ENCODE results near the gene C12orf54. TPM values are rescaled to one million over a fixed set of nuclear protein-coding genes. Genes with fewer than 3 reads are reported as not detected.
A peak's percentile ranks its signal among the peaks of the same experiment; 100 is the strongest.
"Not testable (repeated sequence)": the region's sequence is repeated elsewhere in the genome, so short reads cannot be mapped to it uniquely, and the experiment has no call there.

Gene C12orf54
- total RNA-seq, 1 donor from 2014 or later = not detected

GRCh38 chr12:48447755-48448154, 34.5 kb upstream of the C12orf54 start:
- DNase-seq (ENCODE audit: low read depth, low spot score) = no peak

GRCh38 chr12:48451372-48451771, 30.9 kb upstream of the C12orf54 start:
- Mint-ChIP-seq H3K36me3 (ENCODE audit: low read depth) (peaks cover 5% of the 10 kb centered on the region), H3K27ac (ENCODE audit: unreplicated experiment) (no peak overlapping the region), H3K27me3 (ENCODE audit: low read depth) (no peaks in the 10 kb centered on the region), H3K9me3 (peaks cover 11% of the 10 kb centered on the region), H3K4me3 (no peak overlapping the region), H3K4me1 (peaks cover 10% of the 10 kb centered on the region)
- DNase-seq (ENCODE audit: low read depth, low spot score) = no peak
- TF ChIP-seq CTCF (conservative IDR thresholded peaks at IDR 0.05) = no peak

More at GRCh38 chr12:48447755-48448154, 34.5 kb upstream of the C12orf54 start:
- Mint-ChIP-seq H3K36me3 (ENCODE audit: low read depth) (peaks cover 5% of the 10 kb centered on the region), H3K4me3 (no peak overlapping the region), H3K27me3 (ENCODE audit: low read depth) (no peaks in the 10 kb centered on the region), H3K27ac (ENCODE audit: unreplicated experiment) (no peak overlapping the region), H3K9me3 (peaks cover 8% of the 10 kb centered on the region), H3K4me1 (peaks cover 37% of the 10 kb centered on the region)
- TF ChIP-seq CTCF (conservative IDR thresholded peaks at IDR 0.05) = no peak

- not testable (repeated sequence) for H3K4me1 Mint-ChIP-seq; H3K27ac Mint-ChIP-seq (ENCODE audit: unreplicated experiment); H3K27me3 Mint-ChIP-seq (ENCODE audit: low read depth); H3K4me3 Mint-ChIP-seq; H3K36me3 Mint-ChIP-seq (ENCODE audit: low read depth); DNase-seq (ENCODE audit: low read depth, low spot score)
- H3K9me3 Mint-ChIP-seq = peaks cover 11% of the 10 kb centered on the region
Measured at GRCh38 chr12:48452961-48453360, 29.3 kb upstream of the C12orf54 start.

GRCh38 chr12:48454667-48455066, 27.6 kb upstream of the C12orf54 start:
- TF ChIP-seq CTCF (conservative IDR thresholded peaks at IDR 0.05) = peak; percentile 61
- Mint-ChIP-seq H3K4me3 (no peak overlapping the region), H3K4me1 (no peaks in the 10 kb centered on the region), H3K9me3 (peaks cover 8% of the 10 kb centered on the region), H3K27ac (ENCODE audit: unreplicated experiment) (no peak overlapping the region), H3K36me3 (ENCODE audit: low read depth) (peaks cover 2% of the 10 kb centered on the region), H3K27me3 (ENCODE audit: low read depth) (no peaks in the 10 kb centered on the region)
- DNase-seq (ENCODE audit: low read depth, low spot score) = no peak

- H3K9me3 Mint-ChIP-seq = peaks cover 5% of the 10 kb centered on the region
- H3K4me3 Mint-ChIP-seq = no peak overlapping the region
- no peaks in the 10 kb centered on the region for H3K36me3 Mint-ChIP-seq (ENCODE audit: low read depth)
- no peaks in the 10 kb centered on the region for H3K27me3 Mint-ChIP-seq (ENCODE audit: low read depth)
- TF ChIP-seq CTCF (conservative IDR thresholded peaks at IDR 0.05) = no peak
- DNase-seq (ENCODE audit: low read depth, low spot score) = no peak
- H3K4me1 Mint-ChIP-seq = no peaks in the 10 kb centered on the region
- H3K27ac Mint-ChIP-seq (ENCODE audit: unreplicated experiment) = no peak overlapping the region
Measured at GRCh38 chr12:48455116-48455515, 27.2 kb upstream of the C12orf54 start.

- Mint-ChIP-seq H3K27ac (ENCODE audit: unreplicated experiment) (no peak overlapping the region), H3K27me3 (ENCODE audit: low read depth) (peaks cover 7% of the 10 kb centered on the region), H3K4me3 (no peak overlapping the region), H3K9me3 (no peaks in the 10 kb centered on the region), H3K36me3 (ENCODE audit: low read depth) (no peaks in the 10 kb centered on the region), H3K4me1 (no peaks in the 10 kb centered on the region)
- DNase-seq (ENCODE audit: low read depth, low spot score) = no peak
- TF ChIP-seq CTCF (conservative IDR thresholded peaks at IDR 0.05) = no peak
Measured at GRCh38 chr12:48459259-48459658, 23.0 kb upstream of the C12orf54 start.

GRCh38 chr12:48469027-48469426, 13.3 kb upstream of the C12orf54 start:
- H3K4me1 Mint-ChIP-seq; H3K27me3 Mint-ChIP-seq (ENCODE audit: low read depth); H3K27ac Mint-ChIP-seq (ENCODE audit: unreplicated experiment); H3K4me3 Mint-ChIP-seq; DNase-seq (ENCODE audit: low read depth, low spot score): not testable (repeated sequence)
- Mint-ChIP-seq H3K9me3 (peaks cover 34% of the 10 kb centered on the region), H3K36me3 (ENCODE audit: low read depth) (peaks cover 29% of the 10 kb centered on the region)

All from neural crest cell (in vitro differentiated cells).